Measurements from ENCODE around the gene LRRC2. TPM values are rescaled to one million over a fixed set of nuclear protein-coding genes. Genes with fewer than 3 reads are reported as not detected.

The LRRC2 gene
- polyA plus RNA-seq, 3 donors: not detected

- Histone ChIP-seq H3K4me3 (replicated peaks in 1 of 3; ENCODE audit: low read depth in 2 of 3, low read length in 3 of 3) (no peak overlapping the region), H3K4me1 (ENCODE audit: control insufficient read depth in 1 of 2, insufficient read depth in 2 of 2, low read length in 2 of 2) (no peaks in the 10 kb centered on the region), H3K4me2 (replicated peaks; ENCODE audit: extremely low read depth, low read length, poor library complexity, severe bottlenecking) (no peak overlapping the region), H3K9ac (ENCODE audit: insufficient read depth, low read length, poor library complexity, severe bottlenecking) (no peak overlapping the region), H3K27ac (ENCODE audit: low read depth in 1 of 2, low read length in 2 of 2) (no peak overlapping the region), H4K20me1 (ENCODE audit: insufficient read depth, low read length) (no peaks in the 10 kb centered on the region), H3K27me3 (ENCODE audit: control insufficient read depth in 2 of 2, insufficient read depth in 2 of 2, low read length in 2 of 2) (peaks cover 0 to 22% of the 10 kb centered on the region in 2 donors), H3K9me3 (replicated peaks in 1 of 2; ENCODE audit: control insufficient read depth in 1 of 2, insufficient read depth in 1 of 2, low read length in 2 of 2) (no peaks in the 10 kb centered on the region), H3K79me2 (ENCODE audit: insufficient read depth, low read length) (no peaks in the 10 kb centered on the region), H2AFZ (ENCODE audit: insufficient read depth, low read depth, low read length, poor library complexity, severe bottlenecking) (no peak overlapping the region), H3K36me3 (replicated peaks in 1 of 2; ENCODE audit: control insufficient read depth in 1 of 2, insufficient read depth in 2 of 2, low read length in 2 of 2) (no peaks in the 10 kb centered on the region)
- H3K27ac Mint-ChIP-seq: no peak overlapping the region
- DNase-seq: no peak
- H3K4me3 Mint-ChIP-seq: no peak overlapping the region
- no peaks in the 10 kb centered on the region for H3K9me3 Mint-ChIP-seq
- intact Hi-C loops (cut with micrococcal nuclease): no loop called here
- H3K27me3 Mint-ChIP-seq (ENCODE audit: low read depth in 3 of 3): peaks cover 19 to 53% (median 21%) of the 10 kb centered on the region in 3 donors
- no peak for TF ChIP-seq CTCF (IDR thresholded peaks at IDR 0.05)
- WGBS (ENCODE audit: insufficient coverage): no CpG with 5 or more reads among the region's 2 CpGs
- no peaks in the 10 kb centered on the region for H3K36me3 Mint-ChIP-seq
- peaks cover 6% of the 10 kb centered on the region for H3K4me1 Mint-ChIP-seq
Measured at GRCh38 chr3:46574243-46574646, 8.1 kb upstream of the LRRC2 start.

- no peak overlapping the region for H3K27ac Mint-ChIP-seq
- Histone ChIP-seq H3K27me3 (ENCODE audit: control insufficient read depth in 2 of 2, insufficient read depth in 2 of 2, low read length in 2 of 2) (peaks cover 0 to 22% of the 10 kb centered on the region in 2 donors), H2AFZ (ENCODE audit: insufficient read depth, low read depth, low read length, poor library complexity, severe bottlenecking) (no peak overlapping the region), H3K4me2 (replicated peaks; ENCODE audit: extremely low read depth, low read length, poor library complexity, severe bottlenecking) (no peak overlapping the region), H3K4me1 (ENCODE audit: control insufficient read depth in 1 of 2, insufficient read depth in 2 of 2, low read length in 2 of 2) (no peaks in the 10 kb centered on the region), H3K9ac (ENCODE audit: insufficient read depth, low read length, poor library complexity, severe bottlenecking) (no peak overlapping the region), H3K36me3 (replicated peaks in 1 of 2; ENCODE audit: control insufficient read depth in 1 of 2, insufficient read depth in 2 of 2, low read length in 2 of 2) (no peaks in the 10 kb centered on the region), H3K9me3 (replicated peaks in 1 of 2; ENCODE audit: control insufficient read depth in 1 of 2, insufficient read depth in 1 of 2, low read length in 2 of 2) (no peaks in the 10 kb centered on the region), H3K4me3 (replicated peaks in 1 of 3; ENCODE audit: low read depth in 2 of 3, low read length in 3 of 3) (no peak overlapping the region), H4K20me1 (ENCODE audit: insufficient read depth, low read length) (no peaks in the 10 kb centered on the region), H3K27ac (ENCODE audit: low read depth in 1 of 2, low read length in 2 of 2) (no peak overlapping the region), H3K79me2 (ENCODE audit: insufficient read depth, low read length) (no peaks in the 10 kb centered on the region)
- TF ChIP-seq CTCF (IDR thresholded peaks at IDR 0.05): no peak
- peaks cover 19 to 54% (median 21%) of the 10 kb centered on the region in 3 donors for H3K27me3 Mint-ChIP-seq (ENCODE audit: low read depth in 3 of 3)
- WGBS (ENCODE audit: insufficient coverage): no CpG with 5 or more reads among the region's 4 CpGs
- no peak overlapping the region for H3K4me3 Mint-ChIP-seq
- no peaks in the 10 kb centered on the region for H3K9me3 Mint-ChIP-seq
- H3K36me3 Mint-ChIP-seq: no peaks in the 10 kb centered on the region
- intact Hi-C loops (cut with micrococcal nuclease): no loop called here
- DNase-seq: no peak
- H3K4me1 Mint-ChIP-seq: peaks cover 2% of the 10 kb centered on the region
Measured at GRCh38 chr3:46573701-46574100, 7.6 kb upstream of the LRRC2 start.

Data from CD14-positive monocyte (primary cell).